ENCODE data around the gene NQO1. TPM values are rescaled to one million over a fixed set of nuclear protein-coding genes. Genes with fewer than 3 reads are reported as not detected.

NQO1 gene
- polyA plus RNA-seq, 3 donors: 7.0 to 91.6 (median 69.2) TPM

DNA sequence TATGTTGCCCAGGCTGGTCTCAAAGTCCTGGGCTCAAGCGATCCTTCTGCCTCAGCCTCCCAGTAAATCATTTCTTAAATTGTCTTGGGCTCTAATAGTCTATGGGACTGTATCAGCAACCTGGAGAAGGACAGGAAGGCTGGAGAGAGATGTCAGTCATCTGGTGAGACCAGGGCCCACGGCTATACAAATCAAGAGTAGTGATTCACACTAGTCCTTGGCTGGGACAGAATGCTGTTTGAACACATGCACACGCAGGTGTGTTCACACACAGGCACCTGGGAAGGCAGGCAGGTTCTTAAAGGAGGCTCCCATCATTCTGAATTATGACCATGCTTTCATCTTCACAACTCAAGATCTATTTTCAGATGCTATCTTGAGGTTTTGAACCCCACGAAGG, 14.1 kb downstream of the NQO1 start:
- WGBS, 3 donors: 52 to 92% (median 83%) methylated on average over 4 of the region's 4 CpGs
- no peak overlapping the region for H3K27ac ChIP-seq (ENCODE audit: low read depth, low read length)

DNA sequence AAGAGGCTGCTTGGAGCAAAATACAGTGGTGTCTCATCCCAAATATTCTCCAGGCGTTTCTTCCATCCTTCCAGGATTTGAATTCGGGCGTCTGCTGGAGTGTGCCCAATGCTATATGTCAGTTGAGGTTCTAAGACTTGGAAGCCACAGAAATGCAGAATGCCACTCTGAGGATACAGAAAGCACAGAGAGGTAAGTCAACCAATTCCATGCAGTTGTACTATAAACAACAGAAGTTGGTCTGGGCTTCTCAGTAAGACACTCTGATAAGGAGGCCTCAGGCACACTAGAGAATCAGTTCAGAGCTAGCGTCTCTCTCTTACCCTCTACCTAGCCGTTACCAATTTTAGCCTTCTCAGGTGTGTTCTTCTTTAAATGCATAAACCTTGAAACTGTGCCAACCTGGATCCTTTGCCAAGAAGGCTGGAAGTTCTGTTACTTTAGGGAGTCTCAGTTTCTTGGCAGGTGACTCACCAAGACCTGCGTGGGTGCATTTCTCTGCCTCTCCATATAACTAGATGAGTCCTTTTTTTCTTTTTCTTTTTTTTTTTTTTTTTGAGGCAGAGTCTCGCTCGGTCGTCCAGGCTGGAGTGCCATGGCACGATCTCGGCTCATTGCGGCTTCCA, 15.1 kb downstream of the NQO1 start:
- H3K27ac ChIP-seq (ENCODE audit: low read depth, low read length): no peak overlapping the region
- WGBS, 3 donors: 56 to 75% (median 58%) methylated on average over 12 of the region's 12 CpGs

DNA sequence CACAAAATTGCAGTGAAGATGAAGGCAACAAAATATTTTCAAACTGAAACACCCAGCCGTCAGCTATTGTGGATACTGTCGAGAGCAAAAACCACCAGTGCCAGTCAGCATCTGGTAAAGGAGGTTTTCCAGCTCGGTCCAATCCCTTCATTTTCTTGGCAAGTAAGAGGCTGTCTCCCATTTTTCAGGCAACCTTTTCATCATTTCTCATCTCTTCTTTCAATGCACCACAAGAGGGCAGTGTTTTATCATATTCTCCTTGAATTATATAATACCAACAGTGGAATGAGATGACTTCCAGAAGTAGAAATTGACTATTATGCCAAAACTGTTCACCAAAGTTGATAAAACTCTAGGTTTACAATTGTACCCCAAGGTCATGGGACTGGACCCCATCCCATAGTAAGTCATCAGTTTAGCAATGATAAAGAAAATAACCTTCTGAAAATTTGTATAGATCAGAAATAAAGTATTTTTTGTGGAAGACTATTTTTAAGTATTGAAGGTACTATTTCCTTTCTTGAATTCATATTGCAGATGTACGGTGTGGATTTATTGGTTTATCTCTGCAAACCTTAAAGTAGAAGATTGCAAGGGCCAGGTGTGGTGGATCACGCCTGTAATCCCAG, 16.8 kb downstream of the NQO1 start:
- H3K27ac ChIP-seq (ENCODE audit: low read depth, low read length): no peak overlapping the region

DNA sequence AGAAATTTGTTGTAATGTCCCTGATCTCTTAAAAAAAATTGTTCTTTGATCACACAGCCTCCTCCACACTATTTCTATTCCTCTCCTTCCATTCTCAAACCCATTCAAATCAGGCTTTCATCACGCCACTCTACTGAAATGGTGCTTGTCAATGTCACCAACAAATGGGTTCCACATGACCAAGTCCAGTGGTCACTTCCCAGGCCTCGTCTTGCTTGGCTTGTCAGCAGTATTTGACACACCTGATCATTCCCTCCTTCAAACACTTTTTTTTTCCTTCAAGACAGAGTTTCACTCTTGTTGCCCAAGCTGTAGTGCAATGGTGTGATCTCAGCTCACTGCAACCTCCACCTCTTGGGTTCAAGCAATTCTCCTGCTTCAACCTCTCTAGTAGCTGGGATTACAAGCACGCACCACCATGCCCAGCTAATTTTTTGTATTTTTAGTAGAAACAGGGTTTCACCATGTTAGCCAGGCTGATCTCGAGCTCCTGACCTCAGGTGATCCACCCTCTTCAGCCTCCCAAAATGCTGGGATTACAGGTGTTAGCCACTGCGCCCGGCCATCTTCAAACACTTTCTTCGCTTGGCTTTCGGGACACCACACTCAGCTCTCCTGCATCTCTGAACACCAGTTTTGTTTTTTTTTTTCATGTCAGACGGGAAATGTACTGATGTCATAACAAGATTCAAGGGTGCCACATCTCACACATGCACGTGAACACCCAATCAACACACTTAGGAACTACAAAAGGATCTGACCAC, 18.3 kb downstream of the NQO1 start:
- 88 to 94% (median 90%) methylated on average over 10 of the region's 10 CpGs for WGBS, 3 donors
- no peak overlapping the region for H3K27ac ChIP-seq (ENCODE audit: low read depth, low read length)

More for the DNA sequence above, 16.8 kb downstream of the NQO1 start:
- 29 to 40% (median 36%) methylated on average over 5 of the region's 5 CpGs for WGBS, 3 donors

DNA sequence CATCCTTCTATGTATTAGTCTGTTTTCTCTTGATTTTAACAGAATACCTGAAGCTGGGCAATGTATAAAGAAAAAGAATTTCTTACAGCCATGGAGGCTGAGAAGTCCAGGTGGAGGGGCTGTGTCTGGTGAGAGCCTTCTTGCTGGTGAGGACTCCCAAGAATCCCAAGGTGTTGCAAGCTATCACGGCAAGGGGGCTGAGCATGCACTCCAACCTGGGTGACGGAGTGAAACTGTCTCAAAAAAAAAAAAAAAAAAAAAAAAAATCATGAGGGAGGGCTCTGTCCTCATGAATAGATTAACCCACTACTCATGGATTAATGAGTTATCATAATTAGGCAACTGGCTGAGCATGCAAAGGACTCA, 19.4 kb downstream of the NQO1 start:
- H3K27ac ChIP-seq (ENCODE audit: low read depth, low read length): no peak overlapping the region
- WGBS, 3 donors: 82 to 91% (median 90%) methylated on average over 2 of the region's 2 CpGs

DNA sequence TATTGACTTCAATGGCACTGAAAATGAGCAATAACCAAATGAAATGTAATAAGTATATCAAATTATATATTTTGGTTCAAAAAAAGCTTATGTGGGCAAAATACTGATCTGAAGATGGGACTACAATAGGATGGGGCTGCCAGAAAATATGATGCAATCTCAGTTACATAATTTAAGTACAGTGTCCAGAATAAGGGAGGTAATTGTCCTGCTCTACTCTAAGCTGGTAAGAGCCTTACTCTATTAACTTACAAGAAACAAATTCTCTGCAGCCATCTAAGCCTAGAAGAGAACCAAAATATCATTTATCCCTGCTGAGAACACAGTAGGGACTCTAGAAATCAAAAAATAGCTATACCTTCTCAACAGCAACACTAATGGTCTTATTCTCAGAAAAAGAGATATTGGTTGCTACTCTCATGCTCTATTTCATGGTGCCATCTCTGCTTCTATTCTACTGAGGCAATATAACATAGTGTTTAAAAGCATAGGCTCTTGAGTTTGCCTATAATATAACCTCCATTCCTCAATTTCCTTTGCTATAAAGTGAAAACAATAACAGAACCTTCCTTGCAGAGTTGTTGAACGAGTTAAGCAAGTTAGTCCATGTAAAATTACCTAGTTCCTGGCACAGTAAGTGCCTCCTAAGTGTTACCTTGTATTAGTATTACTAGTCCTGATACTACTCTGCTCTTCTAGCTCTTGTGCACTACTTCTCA, 19.9 kb downstream of the NQO1 start:
- H3K27ac ChIP-seq (ENCODE audit: low read depth, low read length): no peak overlapping the region

DNA sequence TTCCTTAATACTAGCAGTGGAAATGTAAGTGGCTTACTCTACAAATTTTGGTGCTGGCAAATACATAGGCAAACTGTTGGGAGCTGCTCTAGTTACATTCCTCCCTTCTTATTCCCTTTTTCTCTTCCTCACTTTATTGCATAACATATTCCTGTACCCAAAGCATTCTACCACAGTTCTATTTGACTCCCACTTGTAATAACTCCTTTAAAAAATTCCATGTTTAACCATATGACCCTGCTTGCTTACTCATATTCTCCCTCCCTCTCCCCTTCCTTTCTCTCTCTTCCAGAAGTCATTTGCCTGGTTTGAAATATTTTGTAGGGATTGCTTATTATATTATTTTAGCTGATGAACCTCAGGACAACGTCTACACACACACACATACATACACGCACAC, 22.7 kb downstream of the NQO1 start:
- WGBS, 3 donors: 76 to 88% (median 81%) methylated on average over 2 of the region's 2 CpGs
- no peak overlapping the region for H3K27ac ChIP-seq (ENCODE audit: low read depth, low read length)

More for the DNA sequence above, 19.9 kb downstream of the NQO1 start:
- WGBS, 3 donors: 55 to 85% (median 83%) methylated on average over 1 of the region's 1 CpG

DNA sequence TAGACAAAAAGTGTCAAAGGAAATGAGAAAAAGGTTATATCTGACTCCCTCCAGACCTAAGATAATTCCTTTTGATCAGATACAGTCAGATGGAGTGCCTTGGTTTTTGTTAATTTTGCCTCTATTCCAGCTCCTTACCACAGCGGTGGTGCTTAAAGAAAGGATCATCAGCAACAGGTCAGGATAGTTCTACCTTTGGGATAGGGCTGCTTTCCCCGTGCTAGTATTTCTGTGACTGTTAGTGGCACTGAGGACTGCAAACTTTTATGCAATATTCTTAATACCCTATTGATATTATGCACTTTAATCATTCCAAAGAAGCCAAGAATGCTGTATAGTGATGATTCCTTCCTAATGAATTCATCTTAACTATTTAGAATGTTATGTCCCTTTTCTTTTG, 24.5 kb downstream of the NQO1 start:
- no peak overlapping the region for H3K27ac ChIP-seq (ENCODE audit: low read depth, low read length)
- WGBS, 3 donors: 52 to 79% (median 78%) methylated on average over 2 of the region's 2 CpGs

DNA sequence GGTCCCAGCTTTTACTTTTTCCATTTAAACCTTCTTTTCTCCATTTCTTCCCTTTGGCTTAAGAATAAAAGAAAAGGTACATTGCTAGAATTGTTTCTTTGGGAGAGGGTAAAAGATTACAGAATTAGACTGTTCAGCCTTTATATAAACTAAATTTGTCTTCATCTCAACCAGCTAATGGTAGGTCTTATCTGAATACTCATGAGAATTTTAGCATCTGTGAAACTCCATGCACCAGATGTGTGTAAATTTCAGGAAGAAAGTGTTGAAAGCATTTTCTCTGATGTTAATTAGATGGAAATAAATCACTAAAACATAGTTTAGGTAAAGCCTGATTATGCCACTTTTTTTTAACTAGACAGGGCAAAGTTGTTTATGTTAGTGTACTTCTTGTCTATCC, 24.9 kb downstream of the NQO1 start:
- H3K27ac ChIP-seq (ENCODE audit: low read depth, low read length): no peak overlapping the region

DNA sequence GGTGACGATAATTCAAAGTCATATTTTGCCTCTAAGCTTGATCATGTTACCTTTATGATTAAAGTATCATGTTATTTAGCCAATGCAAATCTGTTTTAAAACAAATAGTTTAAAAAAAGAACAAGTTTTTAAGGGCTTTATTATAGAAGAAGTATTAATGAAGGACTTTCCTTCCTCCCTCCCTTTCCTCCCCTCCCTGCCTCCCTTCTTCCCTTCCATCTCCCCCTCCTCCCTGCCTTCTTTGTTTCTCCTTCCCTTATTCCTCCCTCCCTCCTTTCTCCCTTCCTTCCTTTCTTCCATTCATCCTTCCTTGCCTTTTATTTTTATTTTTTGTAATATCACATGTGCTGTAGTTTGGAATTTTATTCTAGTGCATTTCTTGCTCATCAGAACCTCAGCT, 26.4 kb downstream of the NQO1 start:
- 92 to 100% (median 97%) methylated on average over 1 of the region's 1 CpG for WGBS, 3 donors
- H3K27ac ChIP-seq (ENCODE audit: low read depth, low read length): no peak overlapping the region

DNA sequence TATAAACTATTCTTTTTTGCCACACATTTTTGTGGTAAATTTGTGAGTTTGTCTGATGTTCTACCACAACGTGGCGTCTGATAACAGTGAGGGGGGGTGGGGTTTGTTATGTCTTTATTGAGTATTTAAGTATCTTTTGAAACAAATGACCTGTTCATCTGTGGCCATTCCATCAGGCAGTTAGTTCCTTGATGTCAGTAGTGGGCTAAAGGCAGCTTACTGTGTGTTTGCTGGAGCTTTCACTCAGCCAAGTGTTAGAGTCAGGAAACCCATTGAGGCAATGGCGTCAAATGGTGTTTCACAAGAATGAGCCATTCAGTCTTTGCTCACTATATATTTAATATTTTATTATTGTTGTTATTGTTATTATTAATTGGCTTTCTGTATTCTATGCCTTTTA, 28.0 kb downstream of the NQO1 start:
- WGBS, 3 donors: 87 to 92% (median 89%) methylated on average over 3 of the region's 3 CpGs
- H3K27ac ChIP-seq (ENCODE audit: low read depth, low read length): no peak overlapping the region

DNA sequence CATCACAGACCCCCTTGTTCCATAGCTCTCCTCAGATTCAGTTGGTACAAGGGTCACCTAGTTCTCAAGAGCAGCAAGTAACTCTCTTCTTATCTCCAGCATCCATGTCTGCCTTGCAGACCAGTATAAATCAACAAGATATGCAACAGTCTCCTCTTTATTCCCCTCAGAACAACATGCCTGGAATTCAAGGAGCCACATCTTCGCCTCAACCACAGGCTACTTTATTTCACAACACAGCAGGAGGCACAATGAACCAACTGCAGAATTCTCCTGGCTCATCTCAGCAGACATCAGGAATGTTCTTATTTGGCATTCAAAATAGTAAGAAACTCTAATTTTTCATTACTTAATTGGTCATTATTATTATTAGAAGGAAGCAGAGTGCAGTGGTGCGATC, 32.4 kb downstream of the NQO1 start:
- no peak overlapping the region for H3K27ac ChIP-seq (ENCODE audit: low read depth, low read length)
- WGBS, 3 donors: 95 to 98% (median 98%) methylated on average over 2 of the region's 2 CpGs

DNA sequence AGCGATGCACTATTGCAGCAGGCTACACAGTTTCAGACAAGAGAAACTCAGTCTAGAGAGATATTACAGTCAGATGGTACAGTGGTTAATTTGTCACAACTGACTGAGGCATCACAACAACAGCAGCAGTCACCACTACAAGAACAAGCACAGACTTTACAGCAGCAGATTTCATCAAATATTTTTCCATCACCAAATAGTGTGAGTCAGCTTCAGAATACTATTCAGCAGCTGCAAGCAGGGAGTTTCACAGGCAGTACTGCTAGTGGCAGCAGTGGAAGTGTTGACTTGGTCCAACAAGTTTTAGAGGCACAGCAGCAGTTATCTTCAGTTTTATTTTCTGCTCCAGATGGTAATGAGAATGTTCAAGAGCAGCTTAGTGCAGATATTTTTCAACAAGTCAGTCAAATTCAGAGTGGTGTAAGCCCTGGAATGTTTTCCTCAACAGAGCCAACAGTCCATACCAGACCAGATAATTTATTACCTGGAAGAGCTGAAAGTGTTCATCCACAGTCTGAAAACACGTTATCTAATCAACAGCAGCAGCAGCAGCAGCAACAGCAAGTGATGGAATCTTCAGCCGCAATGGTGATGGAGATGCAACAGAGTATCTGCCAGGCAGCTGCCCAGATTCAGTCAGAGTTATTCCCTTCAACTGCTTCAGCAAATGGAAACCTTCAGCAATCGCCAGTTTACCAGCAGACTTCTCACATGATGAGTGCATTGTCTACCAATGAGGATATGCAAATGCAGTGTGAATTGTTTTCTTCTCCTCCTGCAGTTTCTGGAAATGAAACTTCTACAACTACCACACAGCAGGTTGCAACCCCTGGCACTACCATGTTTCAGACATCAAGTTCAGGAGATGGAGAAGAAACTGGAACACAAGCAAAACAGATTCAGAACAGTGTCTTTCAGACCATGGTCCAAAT, 34.1 kb downstream of the NQO1 start:
- H3K27ac ChIP-seq (ENCODE audit: low read depth, low read length): no peak overlapping the region
- WGBS, 3 donors: 82 to 85% (median 84%) methylated on average over 4 of the region's 4 CpGs

DNA sequence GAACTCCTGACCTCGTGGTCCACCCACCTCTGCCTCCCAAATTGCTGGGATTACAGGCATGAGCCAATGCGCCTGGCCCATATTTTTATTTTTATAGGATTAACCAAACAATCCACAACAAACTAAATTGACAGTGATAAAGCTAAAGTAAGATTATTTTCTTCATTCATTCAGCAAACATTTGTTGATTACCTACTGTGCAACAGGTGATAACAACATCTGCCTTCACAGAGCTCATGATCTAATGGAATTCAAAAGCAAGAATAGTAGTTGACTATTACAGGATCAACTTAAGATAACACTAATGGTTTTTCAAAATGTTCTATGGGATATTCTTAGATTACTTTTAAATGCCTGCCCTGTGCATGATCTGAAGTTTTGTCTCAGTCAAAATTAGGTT, 37.8 kb downstream of the NQO1 start:
- no peak overlapping the region for H3K27ac ChIP-seq (ENCODE audit: low read depth, low read length)
- WGBS, 3 donors: 81 to 97% (median 97%) methylated on average over 2 of the region's 2 CpGs

DNA sequence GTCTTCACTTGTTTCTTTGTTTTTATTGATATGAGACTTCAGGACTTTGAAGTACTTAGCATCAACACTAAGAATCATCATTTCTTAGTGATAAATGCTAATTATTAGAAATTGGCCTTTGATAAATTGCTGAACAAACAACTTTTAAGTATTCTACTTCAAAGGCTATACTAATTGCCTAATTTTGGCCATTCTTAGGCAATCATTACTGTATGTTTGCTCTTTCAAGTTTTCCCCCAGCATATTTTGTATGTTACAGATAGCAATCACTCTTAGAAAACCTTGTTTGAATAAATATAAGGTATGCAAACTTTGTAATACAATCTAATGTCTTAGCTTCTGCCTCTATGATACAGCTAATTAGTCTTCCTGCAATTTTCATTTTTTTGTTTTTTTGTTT, 46.0 kb downstream of the NQO1 start:
- H3K27ac ChIP-seq (ENCODE audit: low read depth, low read length): no peak overlapping the region

DNA sequence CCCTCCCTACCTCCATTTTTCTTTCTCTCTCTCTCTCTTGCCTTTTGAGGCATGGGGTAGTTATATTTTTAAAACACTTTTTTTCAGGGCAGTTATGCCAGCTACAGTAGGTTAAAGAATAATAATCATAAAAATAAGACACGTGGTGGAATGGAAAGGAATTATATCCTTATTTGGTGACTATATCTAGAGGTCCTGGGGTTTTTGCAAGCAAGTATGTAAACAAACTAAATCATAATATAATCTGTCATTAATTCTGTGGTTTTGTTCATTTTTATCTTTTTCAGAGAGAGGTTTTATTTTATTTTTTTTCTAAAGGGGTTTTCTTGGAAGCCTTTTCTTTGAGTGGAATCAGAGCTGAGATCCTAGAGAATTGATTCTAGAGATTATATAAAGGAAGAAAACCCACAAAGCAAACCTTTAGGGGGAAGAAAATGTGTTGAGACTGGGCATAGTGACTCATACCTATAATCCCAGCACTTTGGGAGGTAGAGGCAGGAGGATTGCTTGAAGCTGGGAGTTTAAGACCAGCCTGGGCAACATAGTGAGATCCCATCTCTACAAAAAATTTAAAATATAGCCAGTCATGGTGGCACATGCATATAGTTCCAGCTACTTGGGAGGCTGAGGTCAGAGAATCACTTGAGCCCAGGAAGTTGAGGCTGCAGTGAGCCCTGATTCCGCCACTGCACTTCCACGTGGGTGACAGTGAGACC, 53.2 kb downstream of the NQO1 start:
- WGBS, 3 donors: 84 to 94% (median 85%) methylated on average over 3 of the region's 3 CpGs
- H3K27ac ChIP-seq (ENCODE audit: low read depth, low read length): no peak overlapping the region

DNA sequence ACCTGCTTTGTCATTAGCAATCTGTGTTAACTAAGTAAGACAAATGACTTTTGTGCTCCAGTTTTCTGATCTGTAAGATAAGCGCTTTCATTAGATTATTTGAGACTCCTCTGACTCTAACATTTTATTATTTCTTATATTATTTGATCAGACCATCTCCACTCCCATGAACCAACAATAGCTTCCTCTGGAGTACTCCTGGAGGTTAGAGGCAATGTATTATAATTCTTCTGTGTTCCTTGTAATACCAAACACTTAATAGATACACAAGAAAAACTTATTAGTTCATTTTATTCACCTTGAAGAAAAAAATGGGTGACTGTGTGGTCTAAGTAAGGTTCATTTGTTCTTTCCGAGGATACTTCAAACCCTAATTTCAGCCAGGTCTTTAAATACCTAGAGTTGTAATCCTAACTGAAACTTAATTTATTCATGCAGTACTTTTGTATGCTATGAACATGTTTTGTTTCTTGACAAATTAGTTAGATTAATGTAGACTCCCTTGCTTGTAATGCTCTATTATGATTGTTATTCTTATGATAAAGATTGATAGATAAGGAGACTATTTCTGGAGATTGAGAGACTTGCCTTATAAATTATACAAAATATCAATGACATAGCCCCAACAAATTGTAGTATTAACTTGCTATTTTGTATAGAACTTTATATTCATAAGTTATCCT, 53.9 kb downstream of the NQO1 start:
- WGBS, 3 donors: 94 to 99% (median 98%) methylated on average over 2 of the region's 2 CpGs
- no peak overlapping the region for H3K27ac ChIP-seq (ENCODE audit: low read depth, low read length)
